H1 (cell line): ENCODE results near the gene PREX1. TPM values are rescaled to one million over a fixed set of nuclear protein-coding genes. Genes with fewer than 3 reads are reported as not detected.

Source experiments
- BCL11A ChIP-seq, 2 experiments: IDR thresholded peaks; one replicate each; pipeline ENCODE4 v1.6.1; 2011; ENCODE audit warnings: low read depth in 2 of 2, low read length in 2 of 2, mild to moderate bottlenecking in 2 of 2
- BRCA1 ChIP-seq: IDR thresholded peaks from 2 replicates; pipeline ENCODE4 v1.6.1; 2012; ENCODE audit warnings: low read depth, low read length, improper control_type of control experiment
- CHD2 ChIP-seq: IDR thresholded peaks from 2 replicates; pipeline ENCODE4 v1.6.1; 2012; ENCODE audit warnings: low read length, improper control_type of control experiment
- CHD7 ChIP-seq: fragments of 300-600 bp; sonication (generic); IDR thresholded peaks from 2 replicates; pipeline ENCODE4 v1.7.1; 2012; ENCODE audit warnings: low read length, moderate library complexity, mild to moderate bottlenecking, inconsistent platforms; ENCODE audit not compliant: insufficient replicate concordance
- E2F6 ChIP-seq: IDR thresholded peaks from 2 replicates; pipeline ENCODE4 v1.6.1; 2012; ENCODE audit warnings: inconsistent platforms
- GTF2F1 ChIP-seq: IDR thresholded peaks from 2 replicates; pipeline ENCODE4 v1.6.1; 2012; ENCODE audit warnings: low read depth, low read length, improper control_type of control experiment, borderline replicate concordance
- POLR2A ChIP-seq, 2 experiments: IDR thresholded peaks; 1 replicate in 1 of 2; 2 replicates in 1 of 2; pipeline ENCODE4 v1.6.1; 2011; ENCODE audit warnings: low read depth in 2 of 2, low read length in 2 of 2, mild to moderate bottlenecking in 2 of 2; ENCODE audit errors: control extremely low read depth in 1 of 2
- SIRT6 ChIP-seq: IDR thresholded peaks from one replicate; pipeline ENCODE4 v1.7.1; 2012; ENCODE audit warnings: low read length, inconsistent platforms
- polyA plus RNA-seq, 7 experiments: library from polyadenylated mRNA; depleted of rRNA in 3 of 7; stranded (reverse) in 5 of 7; unstranded in 2 of 7; fragments of >200 nt in 5 of 7; fragments of 200-250 nt in 2 of 7; gene quantifications; 1 replicate in 5 of 7; 2 replicates in 1 of 7; 4 replicates in 1 of 7; pipeline versions ENCODE4 v1.2.1 to v1.2.3, GENCODE V29; 2011 to 2013; ENCODE audit warnings: missing spikeins in 2 of 7, mixed read lengths in 2 of 7
- total RNA-seq: library from RNA; stranded (reverse); fragmentation: NEBNext Ultra II Directional; extraction: Animal tissue kit (Norgen Biotek cat#: 25700); gene quantifications from 2 replicates; pipeline ENCODE4 v1.2.1, GENCODE V29; 2021

PREX1 gene
- total and polyA plus RNA-seq, 2 of the 8 experiments (the other 6 are each of a cell fraction or from before 2014, with no cell fraction given), result 10.7 to 12.8 TPM

GRCh38 chr20:48832405-48832730 lies 4.6 kb upstream of the PREX1 start (continued):
- TF ChIP-seq CHD7 (no peak), CHD2 (no peak), GTF2F1 (no peak), POLR2A (IDR thresholded peaks at IDR 0.05; ENCODE audit: control extremely low read depth in 1 of 2, low read depth in 2 of 2, low read length in 2 of 2) (no peak), E2F6 (no peak), SIRT6 (no peak), BRCA1 (no peak), BCL11A (IDR thresholded peaks at IDR 0.05; ENCODE audit: low read depth in 2 of 2, low read length in 2 of 2) (no peak)
